HepG2 (cell line): ENCODE data around the gene MTHFS. TPM values are rescaled to one million over a fixed set of nuclear protein-coding genes. Genes with fewer than 3 reads are reported as not detected.

Experiments used
- ASH2L ChIP-seq: fragments of 300-600, 200-600 bp; sonication (generic); IDR thresholded peaks from 2 replicates; pipeline ENCODE4 v1.7.0; 2017; ENCODE audit warnings: low read depth, mild to moderate bottlenecking, moderate library complexity, mixed read lengths, low read length; ENCODE audit not compliant: insufficient read length
- BCL3 ChIP-seq: sonication (generic); formaldehyde crosslinking; IDR thresholded peaks from 2 replicates; pipeline ENCODE4 v1.5.1; 2020; ENCODE audit warnings: mild to moderate bottlenecking, missing genetic modification reagents, moderate library complexity
- HHEX ChIP-seq: IDR thresholded peaks from 2 replicates; pipeline ENCODE4 v1.6.1; 2016; ENCODE audit warnings: control low read depth
- HNRNPUL1 ChIP-seq: fragments of 200-400 bp; formaldehyde crosslinking; IDR thresholded peaks from 2 replicates; pipeline ENCODE4 v1.6.1; 2017; ENCODE audit warnings: low read depth, mild to moderate bottlenecking, low read length, moderate library complexity
- HOXA5 ChIP-seq: sonication (generic); formaldehyde crosslinking; IDR thresholded peaks from 2 replicates; pipeline ENCODE4 v1.4.0; 2020; ENCODE audit warnings: missing genetic modification reagents
- KLF6 ChIP-seq: IDR thresholded peaks from 2 replicates; pipeline ENCODE4 v1.8.0; 2016; ENCODE audit warnings: missing biosample characterization, missing genetic modification reagents
- MZF1 ChIP-seq: sonication (generic); formaldehyde crosslinking; IDR thresholded peaks from 2 replicates; pipeline ENCODE4 v1.8.1; 2023; ENCODE audit warnings: mild to moderate bottlenecking, missing genetic modification reagents, borderline replicate concordance
- PPARG ChIP-seq: conservative IDR thresholded peaks from 2 replicates; pipeline ENCODE4 v1.6.1; 2016; ENCODE audit warnings: missing biosample characterization, missing genetic modification reagents
- RARA ChIP-seq: IDR thresholded peaks from 2 replicates; pipeline ENCODE4 v1.6.1; 2016; ENCODE audit warnings: missing genetic modification reagents, missing compliant biosample characterization
- RERE ChIP-seq: IDR thresholded peaks from 2 replicates; pipeline ENCODE4 v1.6.1; 2016; ENCODE audit warnings: low read depth, missing genetic modification reagents, missing compliant biosample characterization
- SP2 ChIP-seq: sonication (generic); formaldehyde crosslinking; IDR thresholded peaks from 2 replicates; pipeline ENCODE4 v1.5.1; 2020; ENCODE audit warnings: mild to moderate bottlenecking, missing genetic modification reagents
- SPEN ChIP-seq: sonication (generic); formaldehyde crosslinking; IDR thresholded peaks from 2 replicates; pipeline ENCODE4 v1.5.1; 2020; ENCODE audit warnings: low read depth, mild to moderate bottlenecking, missing genetic modification reagents
- TCF7 ChIP-seq: sonication (generic); IDR thresholded peaks from 2 replicates; pipeline ENCODE4 v1.6.1; 2016; ENCODE audit warnings: antibody characterized with exemption, low read depth
- ZBTB7B ChIP-seq: sonication (generic); formaldehyde crosslinking; IDR thresholded peaks from 2 replicates; pipeline ENCODE4 v1.4.0; 2020; ENCODE audit warnings: missing genetic modification reagents
- ZEB1 ChIP-seq: IDR thresholded peaks from 2 replicates; pipeline ENCODE4 v1.6.1; 2012; ENCODE audit warnings: mild to moderate bottlenecking, low read depth, inconsistent platforms; ENCODE audit not compliant: insufficient replicate concordance
- ZMAT3 ChIP-seq: sonication (generic); formaldehyde crosslinking; conservative IDR thresholded peaks from 2 replicates; pipeline ENCODE4 v1.7.0; 2021; ENCODE audit warnings: missing genetic modification reagents
- ZNF275 ChIP-seq: sonication (generic); formaldehyde crosslinking; IDR thresholded peaks from 2 replicates; pipeline ENCODE4 v1.8.0; 2022; ENCODE audit warnings: missing genetic modification reagents, mild to moderate bottlenecking, inconsistent platforms, borderline replicate concordance
- ZNF329 ChIP-seq: sonication (generic); formaldehyde crosslinking; IDR thresholded peaks from 2 replicates; pipeline ENCODE4 v1.9.0; 2021; ENCODE audit warnings: low read depth, mild to moderate bottlenecking, missing genetic modification reagents
- ZNF577 ChIP-seq: sonication (generic); formaldehyde crosslinking; IDR thresholded peaks from 2 replicates; pipeline ENCODE4 v1.4.0; 2020; ENCODE audit warnings: mild to moderate bottlenecking, low read depth, missing genetic modification reagents, borderline replicate concordance
- ZNF607 ChIP-seq: sonication (generic); formaldehyde crosslinking; IDR thresholded peaks from 2 replicates; pipeline ENCODE4 v1.5.1; 2020; ENCODE audit warnings: missing genetic modification reagents, mild to moderate bottlenecking, borderline replicate concordance
- ZNF782 ChIP-seq: sonication (generic); formaldehyde crosslinking; IDR thresholded peaks from 2 replicates; pipeline ENCODE4 v1.4.0; 2020; ENCODE audit warnings: missing genetic modification reagents, mild to moderate bottlenecking, borderline replicate concordance
- polyA plus RNA-seq, 8 experiments: library from polyadenylated mRNA; depleted of rRNA in 3 of 8; stranded (reverse) in 7 of 8; unstranded in 1 of 8; fragments of >200 nt; fragmentation: Illumina TruSeq in 4 of 8; extraction: Trizol in 4 of 8; gene quantifications; 2 replicates each; pipeline versions ENCODE4 v1.2.1 to v1.2.3, GENCODE V29; 2011 to 2016; ENCODE audit warnings: low read depth in 4 of 8, missing spikeins in 1 of 8, mixed read lengths in 1 of 8; ENCODE audit not compliant: insufficient read depth in 1 of 8
- total RNA-seq, 5 experiments: library from RNA; depleted of rRNA; stranded (reverse); fragments of >200 nt; fragmentation: Illumina TruSeq; extraction: Trizol; gene quantifications; 2 replicates each; pipeline ENCODE4 v1.2.3, GENCODE V29; 2016; ENCODE audit warnings: low read depth in 1 of 5
- TF ChIP-seq, protein P1 (sequence below): sonication (generic); formaldehyde crosslinking; IDR thresholded peaks from 2 replicates; pipeline ENCODE4 v1.8.1; 2023; ENCODE audit warnings: mild to moderate bottlenecking, moderate library complexity, missing genetic modification reagents
- TF ChIP-seq, protein P2 (sequence below): IDR thresholded peaks from 2 replicates; pipeline ENCODE4 v1.6.1; 2016; ENCODE audit warnings: low read depth, borderline replicate concordance

The MTHFS gene
- total and polyA plus RNA-seq, 2 of the 13 experiments (the other 11 are each of a cell fraction or from before 2014, with no cell fraction given), result 37.0 to 49.7 TPM

GRCh38 chr15:79886124-79886523, 10.7 kb downstream of the MTHFS start (continued):
- TF ChIP-seq ZBTB7B (CRISPR knock-in tag) (no peak), HHEX (CRISPR knock-in tag) (peak; percentile 42), TCF7 (peak; percentile 72), HOXA5 (CRISPR knock-in tag) (no peak), ZEB1 (no peak), ZNF577 (no peak), MZF1 (CRISPR knock-in tag) (no peak), SP2 (CRISPR knock-in tag) (no peak), HNRNPUL1 (no peak), RARA (CRISPR knock-in tag) (peak; percentile 54; the same call in 1 of the 2 replicates), KLF6 (CRISPR knock-in tag) (peak; percentile 67; the same call in 1 of the 2 replicates), ZNF607 (CRISPR knock-in tag) (no peak), PPARG (CRISPR knock-in tag) (no peak), BCL3 (CRISPR knock-in tag) (no peak), ZNF329 (CRISPR knock-in tag) (no peak), ZMAT3 (no peak), ZNF782 (CRISPR knock-in tag) (no peak), RERE (peak; percentile 76; the same call in 1 of the 2 replicates), ASH2L (no peak), SPEN (no peak), ZNF275 (CRISPR knock-in tag) (no peak)
- TF ChIP-seq, protein P1, sequence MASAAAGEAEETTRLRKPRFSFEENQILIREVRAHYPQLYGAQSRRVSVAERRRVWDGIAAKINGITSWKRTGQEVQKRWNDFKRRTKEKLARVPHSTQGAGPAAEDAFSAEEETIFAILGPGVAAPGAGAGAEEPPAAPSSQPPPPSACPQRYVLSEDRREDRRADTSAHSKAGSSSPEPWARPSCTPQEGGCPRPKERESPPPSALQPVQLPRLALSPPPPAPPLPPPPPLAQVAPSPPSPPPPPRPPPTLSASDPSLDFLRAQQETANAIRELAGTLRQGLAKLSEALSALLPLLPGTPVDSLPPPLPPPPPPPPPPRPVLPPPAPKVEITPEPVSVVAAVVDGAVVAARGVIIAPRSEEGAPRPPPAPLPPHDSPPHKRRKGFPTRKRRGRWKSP (CRISPR knock-in tag), result peak; percentile 45; the same call in 1 of the 2 replicates
- TF ChIP-seq, protein P2, sequence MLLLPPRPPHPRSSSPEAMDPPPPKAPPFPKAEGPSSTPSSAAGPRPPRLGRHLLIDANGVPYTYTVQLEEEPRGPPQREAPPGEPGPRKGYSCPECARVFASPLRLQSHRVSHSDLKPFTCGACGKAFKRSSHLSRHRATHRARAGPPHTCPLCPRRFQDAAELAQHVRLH, result no peak
